Posterior cingulate gyrus (tissue), 11 donors: Measurements from ENCODE around the gene DENND1A.
"Not testable (repeated sequence)": the region's sequence is repeated elsewhere in the genome, so short reads cannot be mapped to it uniquely, and the experiment has no call there.

Experiments used
- DNase-seq, 10 donors: peaks; one replicate each; pipeline versions ENCODE4 v3.0.0 to v3.0.0-alpha.2; 2020 to 2021; ENCODE audit warnings: mixed read lengths in 3 of 10
- intact Hi-C: fragments of 100-400 bp; cut with DNase I; formaldehyde crosslinking; loops from one replicate; pipeline ENCODE4 v1.15.1; 2023

DENND1A gene

GRCh38 chr9:123642291-123643278 lies 287.3 kb downstream of the DENND1A start:
- intact Hi-C loops: no loop called here
- DNase-seq: peak in 7 of 10 donors; percentile 26 to 82 (median 45)

GRCh38 chr9:123640792-123641222 lies 289.1 kb downstream of the DENND1A start:
- no peak for DNase-seq
- intact Hi-C loops: no loop called here

- DNase-seq: no peak
- intact Hi-C loops: no loop called here
Observed at GRCh38 chr9:123639743-123640142, 290.2 kb downstream of the DENND1A start.

- intact Hi-C loops: no loop called here
- no peak for DNase-seq
Observed at GRCh38 chr9:123637945-123638634, 291.8 kb downstream of the DENND1A start.

- DNase-seq: no peak
- intact Hi-C loops: no loop called here
Observed at GRCh38 chr9:123637606-123637944, 292.4 kb downstream of the DENND1A start.

- intact Hi-C loops: not testable (repeated sequence)
Observed at GRCh38 chr9:123636805-123637204, 293.1 kb downstream of the DENND1A start.

GRCh38 chr9:123631862-123632261 lies 298.1 kb downstream of the DENND1A start:
- DNase-seq: no peak
- intact Hi-C loops: no loop called here

More at GRCh38 chr9:123636805-123637204, 293.1 kb downstream of the DENND1A start:
- not testable (repeated sequence) for DNase-seq

GRCh38 chr9:123630233-123630632 lies 299.7 kb downstream of the DENND1A start:
- no peak for DNase-seq
- intact Hi-C loops: no loop called here

GRCh38 chr9:123629531-123629930 lies 300.4 kb downstream of the DENND1A start:
- intact Hi-C loops: no loop called here
- DNase-seq: no peak

- intact Hi-C loops: no loop called here
Observed at GRCh38 chr9:123622711-123623241, 307.1 kb downstream of the DENND1A start.

GRCh38 chr9:123620239-123620638 lies 309.7 kb downstream of the DENND1A start:
- DNase-seq: no peak
- intact Hi-C loops: no loop called here

More at GRCh38 chr9:123622711-123623241, 307.1 kb downstream of the DENND1A start:
- DNase-seq: no peak

- intact Hi-C loops: no loop called here
- no peak for DNase-seq
Observed at GRCh38 chr9:123617952-123618678, 311.8 kb downstream of the DENND1A start.

- DNase-seq: no peak
- intact Hi-C loops: no loop called here
Observed at GRCh38 chr9:123617286-123617685, 312.6 kb downstream of the DENND1A start.

GRCh38 chr9:123616707-123617106 lies 313.2 kb downstream of the DENND1A start:
- intact Hi-C loops: no loop called here
- DNase-seq: no peak

- no peak for DNase-seq
- intact Hi-C loops: no loop called here
Observed at GRCh38 chr9:123615381-123615780, 314.5 kb downstream of the DENND1A start.

- intact Hi-C loops: no loop called here
Observed at GRCh38 chr9:123614306-123615263, 315.3 kb downstream of the DENND1A start.

GRCh38 chr9:123611226-123611625 lies 318.7 kb downstream of the DENND1A start:
- no peak for DNase-seq
- intact Hi-C loops: no loop called here

More at GRCh38 chr9:123614306-123615263, 315.3 kb downstream of the DENND1A start:
- no peak for DNase-seq

- intact Hi-C loops: no loop called here
- DNase-seq: no peak
Observed at GRCh38 chr9:123609844-123610243, 320.1 kb downstream of the DENND1A start.

GRCh38 chr9:123608104-123608503 lies 321.8 kb downstream of the DENND1A start:
- no peak for DNase-seq
- intact Hi-C loops: no loop called here
